Activated naive CD4-positive, alpha-beta T cell treated with anti-CD3 and anti-CD28 coated beads for 36 hours (primary cell): ENCODE data around the gene RBBP7. TPM values are rescaled to one million over a fixed set of nuclear protein-coding genes. Genes with fewer than 3 reads are reported as not detected.

ENCODE experiments used
- CTCF ChIA-PET: fragments of 350-600 bp; sonication (Branson Sonifier 250); formaldehyde crosslinking; loops from one replicate; lab custom pipeline; 2021; ENCODE audit warnings: antibody characterized with exemption; lab: Charles Lee
- DNase-seq: peaks from one replicate; pipeline ENCODE4 v3.0.0-alpha.2; 2020
- H3K27ac Mint-ChIP-seq: one replicate; pipeline ENCODE4 v1.8.0; 2021; ENCODE audit warnings: mild to moderate bottlenecking, mixed read lengths
- H3K27me3 Mint-ChIP-seq: one replicate; pipeline ENCODE4 v1.8.0; 2021; ENCODE audit warnings: low read depth, mixed read lengths
- H3K36me3 Mint-ChIP-seq: one replicate; pipeline ENCODE4 v1.8.0; 2021; ENCODE audit warnings: low read depth, mixed read lengths
- H3K4me1 Mint-ChIP-seq: one replicate; pipeline ENCODE4 v1.8.0; 2021; ENCODE audit warnings: low read depth, mixed read lengths
- H3K4me3 Mint-ChIP-seq: one replicate; pipeline ENCODE4 v1.8.0; 2021; ENCODE audit warnings: mild to moderate bottlenecking, moderate library complexity, mixed read lengths
- H3K9me3 Mint-ChIP-seq: one replicate; pipeline ENCODE4 v1.8.0; 2021; ENCODE audit warnings: mixed read lengths
- intact Hi-C: fragments of 100-400 bp; cut with micrococcal nuclease; formaldehyde crosslinking; loops from one replicate; pipeline ENCODE4 v1.15.1; 2023
- total RNA-seq, 2 experiments: library from RNA; stranded (reverse); gene quantifications; one replicate each; pipeline ENCODE4 v1.2.3, GENCODE V29; 2021

Gene RBBP7
- total RNA-seq, 2 experiments from 2014 or later, result 213 to 228 TPM

DNA sequence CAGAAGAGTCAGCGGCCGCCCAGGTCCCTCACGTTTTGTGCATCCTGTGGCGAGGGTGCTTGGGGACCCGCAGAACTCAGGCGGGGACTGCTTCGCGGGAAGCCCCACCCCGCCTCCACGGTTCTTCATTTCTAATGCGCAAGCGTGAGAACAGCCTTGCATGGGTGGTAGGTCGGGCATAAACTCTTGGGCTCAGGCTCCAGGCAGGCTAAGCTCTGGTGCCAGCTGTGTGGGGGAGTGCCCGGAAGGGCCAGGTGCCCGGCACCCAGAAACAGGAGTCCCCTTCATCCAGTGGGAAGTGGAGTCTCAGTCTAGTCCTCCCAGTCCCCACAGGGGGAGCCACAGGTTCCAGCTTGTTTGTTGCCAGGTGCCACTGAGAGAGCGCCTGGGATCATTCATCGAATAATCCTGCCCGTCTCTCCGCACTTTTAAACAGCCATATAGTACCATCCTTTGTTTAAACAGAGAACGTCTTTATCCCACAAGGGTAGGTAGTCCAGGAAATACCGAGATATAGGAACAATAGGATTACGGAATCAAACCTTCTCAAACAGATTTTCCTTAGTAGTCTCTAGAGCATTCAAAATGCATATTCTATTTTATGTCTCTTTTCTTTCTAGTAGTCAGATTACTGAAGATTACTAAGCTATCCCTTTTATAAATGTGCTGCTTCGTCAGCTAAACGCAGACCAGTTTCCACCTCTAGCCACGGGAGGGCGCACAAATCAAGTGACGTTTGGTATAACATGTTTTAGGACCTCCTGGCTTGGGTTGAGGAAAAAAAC lies 12.7 kb upstream of the RBBP7 start:
- Mint-ChIP-seq H3K4me1 (no peaks in the 10 kb centered on the region), H3K36me3 (no peaks in the 10 kb centered on the region), H3K27me3 (no peaks in the 10 kb centered on the region), H3K4me3 (peak overlapping the region; percentile 73), H3K27ac (peak overlapping the region; percentile 72), H3K9me3 (no peaks in the 10 kb centered on the region)
- CTCF ChIA-PET, result interaction anchor here (0.7 to 3.5 kb wide), 18 partner anchors 9 to 204 kb away, joined by 3 to 36 read pairs (median 4); no protein-coding TSS in a partner anchor
- intact Hi-C loops, result loop anchor here (1.0 to 2.0 kb wide), 8 partner anchors 9 to 163 kb away; partner anchors contain the start of genes RBBP7, REPS2 and TXLNG
- peak; percentile 83 for DNase-seq

DNA sequence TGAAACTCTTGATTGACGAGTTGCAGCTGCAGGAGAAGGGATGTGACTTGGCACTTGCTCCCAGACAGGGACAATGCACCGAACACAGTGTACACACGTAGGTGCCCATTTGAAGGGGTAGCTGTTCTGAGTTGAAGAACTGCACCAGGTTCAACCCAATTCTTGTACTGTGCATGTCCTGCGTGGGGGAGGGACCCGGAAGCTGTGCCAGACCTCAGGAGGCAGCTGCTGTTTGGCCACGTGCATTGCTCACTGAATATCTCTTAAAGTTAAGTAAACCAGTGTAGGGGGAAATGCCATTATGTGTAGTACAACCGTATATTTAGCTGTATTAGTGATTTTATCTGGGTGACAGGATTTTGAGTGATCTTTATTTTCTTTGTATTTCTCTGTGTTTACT lies 12.0 kb upstream of the RBBP7 start:
- H3K27me3 Mint-ChIP-seq, result peaks cover 3% of the 10 kb centered on the region
- CTCF ChIA-PET, result interaction anchor here (0.7 to 3.5 kb wide), 12 partner anchors 9 to 200 kb away, joined by 3 to 36 read pairs (median 4); no protein-coding TSS in a partner anchor
- peak; percentile 12 for DNase-seq
- H3K27ac Mint-ChIP-seq, result no peak overlapping the region
- intact Hi-C loops, result loop anchor here (2.0 kb wide), 2 partner anchors 25 to 65 kb away; partner anchors contain the start of gene REPS2
- no peaks in the 10 kb centered on the region for H3K4me1 Mint-ChIP-seq
- peak overlapping the region; percentile 45 for H3K4me3 Mint-ChIP-seq
- no peaks in the 10 kb centered on the region for H3K9me3 Mint-ChIP-seq
- no peaks in the 10 kb centered on the region for H3K36me3 Mint-ChIP-seq

DNA sequence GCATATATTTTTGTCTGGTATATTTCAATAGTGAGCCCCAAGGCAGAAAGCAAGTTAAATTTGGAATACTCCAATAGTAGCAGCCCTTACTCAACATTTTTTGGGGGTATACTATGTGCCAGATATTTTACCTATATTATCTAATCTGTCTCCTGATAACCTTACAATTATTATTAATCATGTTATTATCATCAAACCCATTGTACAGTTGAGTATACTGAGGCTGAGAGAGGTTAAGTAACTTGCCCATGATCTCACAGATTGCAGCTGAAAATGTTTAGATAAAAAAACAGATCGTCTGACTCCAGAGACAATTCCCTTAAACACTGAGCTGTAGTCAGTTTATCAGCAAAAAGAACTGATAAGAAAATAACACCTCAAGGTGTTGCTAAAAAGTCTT lies 6.5 kb upstream of the RBBP7 start:
- H3K4me3 Mint-ChIP-seq, result no peak overlapping the region
- no peaks in the 10 kb centered on the region for H3K36me3 Mint-ChIP-seq
- no peaks in the 10 kb centered on the region for H3K4me1 Mint-ChIP-seq
- CTCF ChIA-PET, result interaction anchor here (1.1 to 1.8 kb wide), 2 partner anchors 11 to 15 kb away, joined by 3 to 4 read pairs; no protein-coding TSS in a partner anchor
- H3K9me3 Mint-ChIP-seq, result no peaks in the 10 kb centered on the region
- peaks cover 3% of the 10 kb centered on the region for H3K27me3 Mint-ChIP-seq
- H3K27ac Mint-ChIP-seq, result no peak overlapping the region
- no peak for DNase-seq
- intact Hi-C loops, result loop anchor here (10.0 kb wide), 1 partner anchor 1022 kb away; the partner anchor contains the start of gene AP1S2

DNA sequence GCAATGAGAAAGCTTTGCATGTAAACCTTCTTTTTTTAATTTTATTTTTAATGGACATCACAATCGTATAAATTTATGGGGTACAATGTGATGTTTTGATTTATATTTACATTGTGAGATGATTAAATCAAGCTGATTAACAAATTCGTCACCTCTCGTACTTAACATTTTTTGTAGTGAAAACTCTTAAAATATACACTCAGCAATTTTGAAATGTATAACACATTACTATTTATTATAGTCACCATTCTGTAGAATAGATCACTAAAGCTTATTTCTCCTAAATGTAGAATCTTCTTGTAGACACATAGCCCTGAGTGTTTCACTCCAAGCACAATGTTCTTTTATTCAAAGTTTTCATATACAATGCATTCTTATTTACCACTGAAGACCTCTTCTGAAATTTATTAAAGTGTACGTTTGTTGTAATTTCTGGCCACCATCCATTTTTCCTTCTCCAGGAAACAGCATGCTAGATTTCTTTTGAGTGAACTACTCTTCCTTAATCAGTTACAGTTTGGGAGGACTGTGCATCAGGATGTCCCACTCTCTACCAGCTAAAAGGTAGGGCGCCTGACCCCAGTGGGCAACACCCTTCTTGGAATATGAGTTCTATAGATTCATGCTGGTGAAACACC lies 4.4 kb upstream of the RBBP7 start:
- H3K27me3 Mint-ChIP-seq, result peaks cover 3% of the 10 kb centered on the region
- no peak overlapping the region for H3K27ac Mint-ChIP-seq
- no peak overlapping the region for H3K4me3 Mint-ChIP-seq
- H3K4me1 Mint-ChIP-seq, result peaks cover 1% of the 10 kb centered on the region
- intact Hi-C loops, result loop anchor here (5.0 to 10.0 kb wide), 3 partner anchors 37 to 1020 kb away; partner anchors contain the start of genes AP1S2 and SYAP1
- CTCF ChIA-PET, result interaction anchor here (2.9 kb wide), 1 partner anchor 8 kb away, joined by 21 read pairs; no protein-coding TSS in a partner anchor
- no peaks in the 10 kb centered on the region for H3K9me3 Mint-ChIP-seq
- no peak for DNase-seq
- H3K36me3 Mint-ChIP-seq, result peaks cover 3% of the 10 kb centered on the region

DNA sequence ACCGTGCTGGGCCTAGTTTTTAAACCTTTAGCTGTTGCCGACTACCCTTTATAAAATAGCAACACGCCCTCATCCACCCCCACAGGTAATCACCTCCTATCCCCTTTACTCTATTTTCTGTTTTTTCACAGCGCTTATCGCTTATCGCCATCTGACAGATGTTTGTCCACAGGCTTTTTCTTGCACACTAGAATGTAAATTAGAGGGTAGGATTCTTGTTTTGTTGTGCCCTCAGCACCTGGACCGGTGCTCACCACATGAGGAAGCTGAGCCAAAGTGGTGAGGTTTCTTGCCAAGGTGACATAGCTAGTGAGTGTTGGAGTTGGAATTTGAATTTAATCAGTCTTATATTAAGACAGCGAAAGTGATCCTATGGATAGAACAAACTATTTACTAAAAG lies 2.9 kb upstream of the RBBP7 start:
- Mint-ChIP-seq H3K36me3 (peaks cover 14% of the 10 kb centered on the region), H3K4me3 (no peak overlapping the region), H3K9me3 (no peaks in the 10 kb centered on the region), H3K27me3 (peaks cover 3% of the 10 kb centered on the region), H3K27ac (no peak overlapping the region), H3K4me1 (peaks cover 7% of the 10 kb centered on the region)
- no peak for DNase-seq
- CTCF ChIA-PET, result interaction anchor here (2.9 kb wide), 1 partner anchor 10 kb away, joined by 21 read pairs; no protein-coding TSS in a partner anchor
- intact Hi-C loops, result loop anchor here (5.0 to 10.0 kb wide), 3 partner anchors 36 to 1018 kb away; partner anchors contain the start of genes AP1S2 and SYAP1

DNA sequence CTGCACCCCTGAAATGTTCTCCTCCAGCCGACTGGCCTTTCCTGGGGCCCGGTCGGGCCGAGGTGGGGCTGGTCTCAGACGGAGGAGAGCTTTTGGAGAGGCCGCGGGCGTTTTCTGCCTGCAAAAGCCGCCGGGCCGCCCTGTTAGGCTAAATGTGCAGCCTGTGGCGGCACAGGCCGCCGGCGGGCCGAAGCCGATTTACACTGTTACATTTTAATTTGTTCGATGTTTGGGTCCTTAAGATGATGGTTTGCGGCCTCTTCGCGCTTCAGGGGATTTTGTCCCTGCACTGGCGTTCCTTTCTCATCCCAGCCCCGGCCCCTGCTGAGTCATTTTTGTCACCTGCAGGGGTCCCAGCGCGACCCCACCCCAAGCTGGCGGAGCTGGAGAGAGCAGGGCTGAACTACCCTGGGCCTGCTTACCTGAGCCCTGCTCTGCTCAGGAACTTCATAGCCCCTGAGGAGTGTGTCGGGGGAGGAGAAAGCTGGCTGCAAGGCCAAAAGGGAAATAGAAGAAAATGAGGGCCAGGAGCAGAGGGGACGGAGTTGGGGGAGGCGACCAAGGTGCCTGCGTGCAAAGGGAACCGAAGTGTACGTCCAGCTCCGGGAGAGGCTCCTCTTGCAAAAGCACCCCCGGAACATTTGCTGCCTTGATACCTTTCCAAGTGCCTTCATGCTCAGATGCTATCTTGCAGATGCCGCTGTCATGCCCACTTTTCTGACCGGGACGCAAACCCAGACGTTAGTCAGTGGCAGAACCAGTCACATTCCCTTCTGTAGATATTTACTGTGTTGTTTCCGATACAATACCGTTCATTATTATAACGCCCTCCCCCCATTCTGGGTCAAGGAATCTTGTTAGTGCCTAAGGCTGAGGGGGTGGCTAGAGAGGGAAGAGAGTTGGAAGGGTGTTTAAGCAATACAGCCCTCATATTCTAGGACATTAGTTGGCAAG lies 977 bp upstream of the RBBP7 start:
- DNase-seq, result peak; percentile 10
- CTCF ChIA-PET, result interaction anchor here (0.6 kb wide), 1 partner anchor 9 kb away, joined by 4 read pairs; no protein-coding TSS in a partner anchor
- Mint-ChIP-seq H3K36me3 (peaks cover 25% of the 10 kb centered on the region), H3K9me3 (no peaks in the 10 kb centered on the region), H3K4me1 (peaks cover 19% of the 10 kb centered on the region), H3K4me3 (peak overlapping the region; percentile 76), H3K27ac (peak overlapping the region; percentile 66), H3K27me3 (no peaks in the 10 kb centered on the region)
- intact Hi-C loops, result loop anchor here (1.0 to 10.0 kb wide), 6 partner anchors 12 to 1016 kb away; partner anchors contain the start of genes AP1S2, REPS2, SYAP1 and TXLNG

DNA sequence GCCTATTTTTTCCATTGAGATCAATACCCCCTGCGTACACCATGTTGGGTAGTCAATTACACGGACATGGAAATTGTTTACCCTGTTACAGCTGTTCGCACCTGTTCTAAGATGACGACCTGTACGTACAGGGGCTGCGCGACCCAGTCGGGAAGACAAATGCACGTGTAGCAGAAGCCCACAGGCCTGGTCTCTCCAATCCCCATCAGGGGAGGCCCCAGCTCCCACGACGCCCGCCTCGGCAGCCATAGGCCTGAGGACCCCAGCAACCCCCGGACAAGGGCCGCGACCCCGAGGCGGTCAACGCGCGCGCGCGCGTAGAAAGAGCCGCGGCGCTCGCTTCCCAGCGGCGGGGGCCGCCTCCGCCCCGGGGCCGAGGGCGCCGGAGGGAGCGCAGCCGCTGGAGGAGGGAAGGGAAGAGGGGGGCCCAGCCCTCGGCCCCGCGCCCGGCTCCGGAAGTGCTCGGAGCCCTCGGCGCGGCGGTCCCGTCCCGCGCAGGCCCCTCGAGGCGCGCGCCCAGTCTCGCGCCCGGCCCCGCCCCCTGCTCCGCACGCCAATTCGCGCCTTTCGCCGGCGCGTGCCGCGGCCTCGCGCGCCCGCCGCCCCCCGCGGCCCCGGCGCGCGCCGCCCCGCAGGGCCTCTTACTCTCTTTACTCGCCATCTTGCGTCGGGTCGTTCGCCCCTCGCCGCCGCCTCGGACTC lies 618 bp downstream of the RBBP7 start:
- intact Hi-C loops, result loop anchor here (1.0 to 10.0 kb wide), 8 partner anchors 14 to 1015 kb away; partner anchors contain the start of genes AP1S2, REPS2, SYAP1 and TXLNG

DNA sequence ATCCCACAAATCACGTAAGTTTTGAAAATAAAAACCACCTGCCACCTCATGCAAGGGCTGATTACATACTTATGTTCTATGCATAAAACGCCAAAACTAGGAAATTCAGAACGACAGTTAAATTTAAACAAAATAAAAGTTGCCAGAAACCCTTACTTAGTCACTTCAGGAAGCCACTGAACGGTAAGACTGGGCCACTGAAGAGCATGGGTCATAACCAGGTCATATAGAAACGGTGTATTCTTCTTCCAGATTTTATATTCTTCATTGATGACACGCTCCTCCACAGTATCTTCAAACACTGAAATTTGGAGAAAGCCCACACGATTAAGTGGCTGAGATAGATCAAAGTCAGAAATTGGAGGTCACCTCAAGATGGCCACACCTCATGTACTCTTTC lies 1.2 kb downstream of the RBBP7 start:
- peak; percentile 32 for DNase-seq
- peak overlapping the region; percentile 93 for H3K4me3 Mint-ChIP-seq
- peaks cover 27% of the 10 kb centered on the region for H3K4me1 Mint-ChIP-seq
- H3K36me3 Mint-ChIP-seq, result peaks cover 29% of the 10 kb centered on the region
- CTCF ChIA-PET, result interaction anchor here (1.4 kb wide), 1 partner anchor 41 kb away, joined by 3 read pairs; no protein-coding TSS in a partner anchor
- intact Hi-C loops, result loop anchor here (1.0 to 5.0 kb wide), 3 partner anchors 13 to 42 kb away; no protein-coding TSS in a partner anchor
- no peaks in the 10 kb centered on the region for H3K27me3 Mint-ChIP-seq
- H3K9me3 Mint-ChIP-seq, result no peaks in the 10 kb centered on the region
- H3K27ac Mint-ChIP-seq, result peak overlapping the region; percentile 98

More for the DNA sequence above, 618 bp downstream of the RBBP7 start:
- H3K36me3 Mint-ChIP-seq, result peaks cover 27% of the 10 kb centered on the region
- H3K9me3 Mint-ChIP-seq, result no peaks in the 10 kb centered on the region
- CTCF ChIA-PET, result no interaction called here
- peak overlapping the region; percentile 98 for H3K27ac Mint-ChIP-seq
- peak overlapping the region; percentile 96 for H3K4me3 Mint-ChIP-seq
- peak; percentile 46 for DNase-seq
- no peaks in the 10 kb centered on the region for H3K27me3 Mint-ChIP-seq
- H3K4me1 Mint-ChIP-seq, result peaks cover 25% of the 10 kb centered on the region

DNA sequence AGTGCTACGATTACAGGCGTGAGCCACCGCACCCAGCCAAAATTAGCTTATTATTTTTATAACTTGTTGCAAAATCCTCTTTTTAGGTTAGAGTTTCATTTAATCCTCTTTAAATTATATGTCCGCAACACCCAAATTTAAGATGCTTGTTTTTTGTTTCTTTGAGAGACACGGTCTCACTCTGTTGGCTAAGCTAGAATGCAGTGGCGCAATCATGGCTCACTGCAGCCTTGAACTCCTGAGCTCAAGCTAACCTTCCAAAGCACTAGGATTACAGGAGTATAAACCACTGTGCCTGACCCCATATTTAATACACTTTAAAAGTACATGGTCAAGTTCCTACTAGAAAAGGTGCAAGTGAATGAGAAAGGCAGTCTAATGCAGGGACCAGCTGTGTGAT lies 2.2 kb downstream of the RBBP7 start:
- Mint-ChIP-seq H3K4me3 (peak overlapping the region; percentile 93), H3K36me3 (peaks cover 34% of the 10 kb centered on the region), H3K9me3 (no peaks in the 10 kb centered on the region), H3K4me1 (peaks cover 30% of the 10 kb centered on the region), H3K27ac (peak overlapping the region; percentile 98), H3K27me3 (no peaks in the 10 kb centered on the region)
- intact Hi-C loops, result loop anchor here (1.0 to 5.0 kb wide), 2 partner anchors 12 to 41 kb away; no protein-coding TSS in a partner anchor
- DNase-seq, result no peak
- CTCF ChIA-PET, result interaction anchor here (0.8 to 1.4 kb wide), 3 partner anchors 15 to 40 kb away, joined by 3 read pairs; no protein-coding TSS in a partner anchor

DNA sequence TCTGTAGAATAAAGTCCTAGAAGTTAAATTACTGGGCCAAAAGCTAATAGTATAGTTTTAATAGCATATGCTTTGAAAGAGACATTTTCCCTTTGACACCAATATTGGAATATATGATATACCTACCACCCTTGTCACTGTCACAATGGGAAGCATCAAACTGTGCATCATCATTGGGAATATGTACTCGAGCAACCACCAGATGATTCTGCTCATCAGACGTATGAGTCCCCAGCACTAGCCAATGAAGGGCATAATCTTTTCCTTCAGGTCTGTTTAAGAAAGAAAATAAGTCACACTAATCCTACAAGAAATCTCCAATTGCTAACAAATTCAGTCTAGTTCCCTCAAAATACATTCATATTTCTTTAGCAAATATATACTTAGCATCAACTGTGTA lies 7.3 kb downstream of the RBBP7 start:
- no peak for DNase-seq
- no peaks in the 10 kb centered on the region for H3K27me3 Mint-ChIP-seq
- no peaks in the 10 kb centered on the region for H3K9me3 Mint-ChIP-seq
- no peak overlapping the region for H3K27ac Mint-ChIP-seq
- H3K36me3 Mint-ChIP-seq, result peaks cover 35% of the 10 kb centered on the region
- no peak overlapping the region for H3K4me3 Mint-ChIP-seq
- intact Hi-C loops, result no loop called here
- CTCF ChIA-PET, result no interaction called here
- H3K4me1 Mint-ChIP-seq, result peaks cover 37% of the 10 kb centered on the region
